ENCODE results near the gene KRT86. TPM values are rescaled to one million over a fixed set of nuclear protein-coding genes. Genes with fewer than 3 reads are reported as not detected.

Gene KRT86
- total and polyA plus RNA-seq, 2 experiments from 2014 or later, result 0.16 TPM; not detected in 1

- TF ChIP-seq ZNF462 (CRISPR knock-in tag; IDR thresholded peaks at IDR 0.05) (no peak), EZH2phosphoT487 (IDR thresholded peaks at IDR 0.05; ENCODE audit: unreplicated experiment) (no peak), POLR2AphosphoS5 (IDR thresholded peaks at IDR 0.05; ENCODE audit: low read depth) (no peak)
Observed at GRCh38 chr12:52247622-52248540, 26.6 kb upstream of the KRT86 start (continued).

DNA sequence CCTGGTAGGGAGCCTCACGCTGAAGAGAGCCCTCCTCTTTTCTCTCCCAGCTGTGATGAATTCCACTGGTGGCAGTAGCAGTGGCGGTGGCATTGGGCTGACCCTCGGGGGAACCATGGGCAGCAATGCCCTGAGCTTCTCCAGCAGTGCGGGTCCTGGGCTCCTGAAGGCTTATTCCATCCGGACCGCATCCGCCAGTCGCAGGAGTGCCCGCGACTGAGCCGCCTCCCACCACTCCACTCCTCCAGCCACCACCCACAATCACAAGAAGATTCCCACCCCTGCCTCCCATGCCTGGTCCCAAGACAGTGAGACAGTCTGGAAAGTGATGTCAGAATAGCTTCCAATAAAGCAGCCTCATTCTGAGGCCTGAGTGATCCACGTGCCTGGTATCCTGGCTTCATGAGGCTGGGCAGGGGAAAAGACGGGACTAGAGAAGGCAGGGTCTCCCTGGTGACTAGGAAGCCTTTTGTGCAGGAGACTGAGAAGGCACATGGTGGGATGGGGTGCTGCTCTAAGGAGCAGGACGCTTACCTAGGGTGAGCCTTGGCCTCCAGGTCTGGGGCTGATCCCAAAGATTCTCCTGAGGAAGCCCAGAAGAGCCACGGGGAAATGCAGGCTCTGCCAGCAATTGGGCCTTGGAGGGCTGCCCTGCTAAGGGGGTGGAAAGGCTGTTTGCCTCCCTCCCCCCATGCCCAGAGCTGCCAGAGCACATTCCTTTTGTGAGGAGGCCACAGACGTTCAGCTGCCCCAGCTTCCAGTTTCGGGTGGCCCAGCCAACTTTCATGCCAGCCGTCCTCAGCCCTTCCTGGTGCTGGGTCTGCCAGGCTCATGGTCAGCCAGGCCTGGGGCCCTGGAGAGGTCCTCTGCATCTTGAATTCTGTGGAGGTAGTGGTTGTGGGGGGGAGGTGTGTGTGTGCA is 25.6 kb upstream of the KRT86 start:
- H3K36me3 ChIP-seq (ENCODE audit: insufficient read depth), result no peaks in the 10 kb centered on the region
- H3K79me2 ChIP-seq (replicated peaks; ENCODE audit: insufficient read depth), result no peaks in the 10 kb centered on the region
- Mint-ChIP-seq H3K4me1 (peaks cover 45% of the 10 kb centered on the region), H3K27me3 (ENCODE audit: insufficient read depth, low read depth, poor library complexity) (peaks cover 32% of the 10 kb centered on the region), H3K9me3 (no peaks in the 10 kb centered on the region), H3K36me3 (ENCODE audit: low read depth) (no peaks in the 10 kb centered on the region), H3K27ac (no peak overlapping the region), H3K4me3 (no peak overlapping the region)
- no peaks in the 10 kb centered on the region for H3F3A ChIP-seq (replicated peaks; ENCODE audit: low read depth)
- H3K27ac ChIP-seq (ENCODE audit: low read depth), result no peak overlapping the region
- no peak overlapping the region for H3K4me3 ChIP-seq
- H3K9me2 ChIP-seq (ENCODE audit: insufficient read depth), result no peaks in the 10 kb centered on the region
- no peaks in the 10 kb centered on the region for H4K20me1 ChIP-seq (replicated peaks; ENCODE audit: insufficient read depth)
- DNase-seq (ENCODE audit: low spot score) (no peak), ATAC-seq (no peak)
- no peak overlapping the region for H2AFZ ChIP-seq
- H3K4me2 ChIP-seq, result no peak overlapping the region
- peaks cover 25% of the 10 kb centered on the region for H3K27me3 ChIP-seq (ENCODE audit: insufficient read depth)
- H3K4me1 ChIP-seq (ENCODE audit: insufficient read depth), result no peaks in the 10 kb centered on the region
- TF ChIP-seq, protein P1, sequence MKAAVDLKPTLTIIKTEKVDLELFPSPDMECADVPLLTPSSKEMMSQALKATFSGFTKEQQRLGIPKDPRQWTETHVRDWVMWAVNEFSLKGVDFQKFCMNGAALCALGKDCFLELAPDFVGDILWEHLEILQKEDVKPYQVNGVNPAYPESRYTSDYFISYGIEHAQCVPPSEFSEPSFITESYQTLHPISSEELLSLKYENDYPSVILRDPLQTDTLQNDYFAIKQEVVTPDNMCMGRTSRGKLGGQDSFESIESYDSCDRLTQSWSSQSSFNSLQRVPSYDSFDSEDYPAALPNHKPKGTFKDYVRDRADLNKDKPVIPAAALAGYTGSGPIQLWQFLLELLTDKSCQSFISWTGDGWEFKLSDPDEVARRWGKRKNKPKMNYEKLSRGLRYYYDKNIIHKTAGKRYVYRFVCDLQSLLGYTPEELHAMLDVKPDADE (IDR thresholded peaks at IDR 0.05), result no peak
- no peak for TF ChIP-seq CTCF (conservative IDR thresholded peaks at IDR 0.05; ENCODE audit: low read depth in 2 of 2)
- no peak for TF ChIP-seq CREB1 (CRISPR knock-in tag; IDR thresholded peaks at IDR 0.05; ENCODE audit: low read depth)
- TF ChIP-seq ZNF331 (CRISPR knock-in tag; IDR thresholded peaks at IDR 0.05; ENCODE audit: low read depth), result no peak
- TF ChIP-seq, protein P2, sequence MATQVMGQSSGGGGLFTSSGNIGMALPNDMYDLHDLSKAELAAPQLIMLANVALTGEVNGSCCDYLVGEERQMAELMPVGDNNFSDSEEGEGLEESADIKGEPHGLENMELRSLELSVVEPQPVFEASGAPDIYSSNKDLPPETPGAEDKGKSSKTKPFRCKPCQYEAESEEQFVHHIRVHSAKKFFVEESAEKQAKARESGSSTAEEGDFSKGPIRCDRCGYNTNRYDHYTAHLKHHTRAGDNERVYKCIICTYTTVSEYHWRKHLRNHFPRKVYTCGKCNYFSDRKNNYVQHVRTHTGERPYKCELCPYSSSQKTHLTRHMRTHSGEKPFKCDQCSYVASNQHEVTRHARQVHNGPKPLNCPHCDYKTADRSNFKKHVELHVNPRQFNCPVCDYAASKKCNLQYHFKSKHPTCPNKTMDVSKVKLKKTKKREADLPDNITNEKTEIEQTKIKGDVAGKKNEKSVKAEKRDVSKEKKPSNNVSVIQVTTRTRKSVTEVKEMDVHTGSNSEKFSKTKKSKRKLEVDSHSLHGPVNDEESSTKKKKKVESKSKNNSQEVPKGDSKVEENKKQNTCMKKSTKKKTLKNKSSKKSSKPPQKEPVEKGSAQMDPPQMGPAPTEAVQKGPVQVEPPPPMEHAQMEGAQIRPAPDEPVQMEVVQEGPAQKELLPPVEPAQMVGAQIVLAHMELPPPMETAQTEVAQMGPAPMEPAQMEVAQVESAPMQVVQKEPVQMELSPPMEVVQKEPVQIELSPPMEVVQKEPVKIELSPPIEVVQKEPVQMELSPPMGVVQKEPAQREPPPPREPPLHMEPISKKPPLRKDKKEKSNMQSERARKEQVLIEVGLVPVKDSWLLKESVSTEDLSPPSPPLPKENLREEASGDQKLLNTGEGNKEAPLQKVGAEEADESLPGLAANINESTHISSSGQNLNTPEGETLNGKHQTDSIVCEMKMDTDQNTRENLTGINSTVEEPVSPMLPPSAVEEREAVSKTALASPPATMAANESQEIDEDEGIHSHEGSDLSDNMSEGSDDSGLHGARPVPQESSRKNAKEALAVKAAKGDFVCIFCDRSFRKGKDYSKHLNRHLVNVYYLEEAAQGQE (IDR thresholded peaks at IDR 0.05; ENCODE audit: unreplicated experiment), result no peak
- no peak for TF ChIP-seq JUNB (IDR thresholded peaks at IDR 0.05; ENCODE audit: unreplicated experiment)
- no peak for TF ChIP-seq POLR2AphosphoS5 (IDR thresholded peaks at IDR 0.05; ENCODE audit: low read depth)
